ENCODE results near the gene RGS19. TPM values are rescaled to one million over a fixed set of nuclear protein-coding genes. Genes with fewer than 3 reads are reported as not detected.

Gene RGS19
- total RNA-seq, 3 donors from 2014 or later = 4.7 to 6.9 (median 6.5) TPM

DNA sequence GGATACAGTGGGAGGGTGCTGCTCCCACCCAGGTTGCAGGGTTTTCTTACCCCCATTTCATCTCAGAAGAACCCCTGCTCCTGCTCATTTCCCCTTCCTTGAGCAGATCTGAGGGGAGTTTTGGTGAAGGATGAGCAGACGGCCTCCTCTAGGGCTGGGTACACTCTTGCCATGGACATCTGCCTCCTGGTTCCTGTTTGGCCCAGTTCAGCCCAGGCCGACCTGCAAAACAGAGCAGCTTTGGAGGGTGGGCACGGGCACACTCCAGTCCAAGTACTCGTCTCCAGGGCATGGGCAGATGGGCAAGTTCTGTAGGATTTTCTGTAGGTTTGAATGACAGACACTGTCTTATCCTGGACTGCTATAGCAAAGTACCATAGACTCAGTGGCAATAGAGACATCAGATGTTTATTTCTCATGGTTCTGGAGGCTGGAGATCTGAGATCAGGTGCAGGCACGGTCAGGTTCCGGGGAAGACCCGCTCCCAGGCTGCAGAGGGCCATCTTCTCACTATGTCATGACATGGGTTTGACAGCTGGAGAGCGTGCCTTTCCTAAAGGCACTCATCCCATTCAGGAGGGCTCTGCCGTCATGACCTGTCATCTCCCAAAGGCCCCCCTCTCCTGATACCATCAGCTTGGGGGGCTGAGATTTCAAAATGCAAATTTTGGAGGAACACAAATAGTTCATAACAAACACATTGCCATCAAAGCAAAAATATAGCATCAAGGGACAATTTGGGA is 21.8 kb upstream of the RGS19 start:
- no peak for ATAC-seq
- Histone ChIP-seq H3K4me1 (ENCODE audit: low read depth) (peaks cover 7% of the 10 kb centered on the region), H3K36me3 (ENCODE audit: low read depth) (no peaks in the 10 kb centered on the region), H3K9me3 (no peaks in the 10 kb centered on the region), H3K4me3 (no peak overlapping the region)
- TF ChIP-seq, protein P1, sequence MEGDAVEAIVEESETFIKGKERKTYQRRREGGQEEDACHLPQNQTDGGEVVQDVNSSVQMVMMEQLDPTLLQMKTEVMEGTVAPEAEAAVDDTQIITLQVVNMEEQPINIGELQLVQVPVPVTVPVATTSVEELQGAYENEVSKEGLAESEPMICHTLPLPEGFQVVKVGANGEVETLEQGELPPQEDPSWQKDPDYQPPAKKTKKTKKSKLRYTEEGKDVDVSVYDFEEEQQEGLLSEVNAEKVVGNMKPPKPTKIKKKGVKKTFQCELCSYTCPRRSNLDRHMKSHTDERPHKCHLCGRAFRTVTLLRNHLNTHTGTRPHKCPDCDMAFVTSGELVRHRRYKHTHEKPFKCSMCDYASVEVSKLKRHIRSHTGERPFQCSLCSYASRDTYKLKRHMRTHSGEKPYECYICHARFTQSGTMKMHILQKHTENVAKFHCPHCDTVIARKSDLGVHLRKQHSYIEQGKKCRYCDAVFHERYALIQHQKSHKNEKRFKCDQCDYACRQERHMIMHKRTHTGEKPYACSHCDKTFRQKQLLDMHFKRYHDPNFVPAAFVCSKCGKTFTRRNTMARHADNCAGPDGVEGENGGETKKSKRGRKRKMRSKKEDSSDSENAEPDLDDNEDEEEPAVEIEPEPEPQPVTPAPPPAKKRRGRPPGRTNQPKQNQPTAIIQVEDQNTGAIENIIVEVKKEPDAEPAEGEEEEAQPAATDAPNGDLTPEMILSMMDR (IDR thresholded peaks at IDR 0.05) = no peak
- no peak for DNase-seq
- intact Hi-C loops (cut with DNase I, micrococcal nuclease) = no loop called here

DNA sequence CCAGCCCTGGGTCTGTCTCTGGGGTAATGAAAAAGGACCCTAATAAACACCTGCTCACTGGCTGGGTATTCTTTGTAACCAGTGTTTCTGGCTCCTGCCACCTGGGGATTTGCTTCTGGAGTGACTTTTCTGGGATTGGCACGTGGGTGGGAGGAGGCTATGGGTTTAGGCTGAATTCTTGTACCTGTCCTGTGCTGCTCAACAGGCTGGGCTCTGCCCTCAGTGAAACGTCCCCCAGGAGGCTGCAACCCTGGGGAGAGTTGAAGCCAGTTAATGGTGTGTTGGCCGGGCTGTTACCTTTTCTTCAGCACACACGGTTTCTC is 21.2 kb upstream of the RGS19 start:
- intact Hi-C loops (cut with DNase I, micrococcal nuclease) = no loop called here
- H3K36me3 ChIP-seq (ENCODE audit: low read depth) = no peaks in the 10 kb centered on the region
- peaks cover 7% of the 10 kb centered on the region for H3K4me1 ChIP-seq (ENCODE audit: low read depth)
- ATAC-seq (no peak), DNase-seq (no peak)
- TF ChIP-seq, protein P1 (IDR thresholded peaks at IDR 0.05) = no peak
- H3K4me3 ChIP-seq = no peak overlapping the region
- no peaks in the 10 kb centered on the region for H3K9me3 ChIP-seq

DNA sequence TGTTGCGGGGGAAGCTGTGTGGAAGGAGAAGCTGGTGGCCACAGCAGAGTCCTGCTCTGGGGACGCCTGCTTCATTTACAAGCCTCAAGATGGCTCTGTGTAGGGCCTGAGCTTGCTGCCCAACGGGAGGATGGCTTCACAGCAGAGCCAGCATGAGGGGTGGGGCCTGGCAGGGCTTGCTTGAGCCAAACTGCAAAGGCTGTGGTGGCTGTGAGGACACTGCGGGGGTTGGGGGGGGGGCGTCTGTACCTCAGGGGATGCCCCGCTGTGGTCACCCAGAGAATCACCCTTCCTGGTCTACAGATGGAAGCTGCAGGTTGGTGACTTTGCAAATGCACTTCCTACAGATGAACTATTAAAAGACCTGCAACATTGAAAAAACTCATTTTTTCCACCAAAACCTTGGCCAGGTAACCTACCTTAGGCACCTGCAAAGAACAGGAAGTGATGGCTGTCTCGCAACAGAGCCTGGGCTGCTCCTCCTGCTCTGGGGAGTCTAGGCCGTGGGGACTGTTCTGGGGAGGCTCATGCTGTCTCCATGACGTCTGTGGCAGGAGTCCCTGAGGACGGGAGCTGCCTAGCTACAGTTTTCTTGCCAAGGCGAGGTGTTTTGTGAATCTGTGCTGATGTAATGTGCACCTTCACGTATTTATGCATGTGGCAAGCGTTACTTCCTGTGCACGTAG is 20.7 kb upstream of the RGS19 start:
- ATAC-seq = peak; percentile 9
- TF ChIP-seq, protein P1 (IDR thresholded peaks at IDR 0.05) = no peak
- DNase-seq = no peak

DNA sequence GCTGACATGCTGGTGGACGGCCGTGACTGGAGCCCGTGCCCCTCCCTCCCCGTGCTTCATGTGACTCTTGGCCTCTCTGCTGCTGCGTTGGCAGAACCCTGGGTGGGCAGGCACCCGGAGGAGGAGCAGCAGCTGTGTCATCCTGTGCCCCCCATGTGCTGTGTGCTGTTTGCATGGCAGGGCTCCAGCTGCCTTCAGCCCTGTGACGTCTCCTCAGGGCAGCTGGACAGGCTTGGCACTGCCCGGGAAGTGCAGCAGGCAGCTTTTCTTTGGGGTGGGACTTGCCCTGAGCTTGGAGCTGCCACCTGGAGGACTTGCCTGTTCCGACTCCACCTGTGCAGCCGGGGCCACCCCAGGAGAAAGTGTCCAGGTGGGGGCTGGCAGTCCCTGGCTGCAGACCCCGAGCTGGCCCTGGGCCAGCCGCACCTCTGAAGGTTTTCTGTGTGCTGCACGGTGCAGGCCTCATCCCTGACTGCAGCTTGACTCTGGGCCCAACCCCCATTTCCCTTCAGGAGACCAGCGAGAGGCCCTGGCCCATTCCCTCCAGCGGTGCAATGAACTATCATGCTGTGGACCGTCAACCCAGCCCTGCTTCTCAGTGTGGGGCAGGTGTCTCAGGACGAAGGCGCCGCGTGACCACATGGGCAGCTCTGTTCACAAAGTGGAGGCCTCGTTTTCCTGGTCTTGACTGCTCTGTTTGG is 19.9 kb upstream of the RGS19 start:
- no peaks in the 10 kb centered on the region for H3K9me3 ChIP-seq
- TF ChIP-seq, protein P1 (IDR thresholded peaks at IDR 0.05) = no peak
- intact Hi-C loops (cut with DNase I, micrococcal nuclease) = no loop called here
- H3K4me1 ChIP-seq (ENCODE audit: low read depth) = peaks cover 7% of the 10 kb centered on the region
- H3K4me3 ChIP-seq = no peak overlapping the region
- ATAC-seq (no peak), DNase-seq (no peak)
- no peaks in the 10 kb centered on the region for H3K36me3 ChIP-seq (ENCODE audit: low read depth)

More for the DNA sequence above, 20.7 kb upstream of the RGS19 start:
- Histone ChIP-seq H3K4me3 (no peak overlapping the region), H3K36me3 (ENCODE audit: low read depth) (no peaks in the 10 kb centered on the region), H3K4me1 (ENCODE audit: low read depth) (peaks cover 7% of the 10 kb centered on the region), H3K9me3 (no peaks in the 10 kb centered on the region)
- intact Hi-C loops (cut with DNase I, micrococcal nuclease) = no loop called here

DNA sequence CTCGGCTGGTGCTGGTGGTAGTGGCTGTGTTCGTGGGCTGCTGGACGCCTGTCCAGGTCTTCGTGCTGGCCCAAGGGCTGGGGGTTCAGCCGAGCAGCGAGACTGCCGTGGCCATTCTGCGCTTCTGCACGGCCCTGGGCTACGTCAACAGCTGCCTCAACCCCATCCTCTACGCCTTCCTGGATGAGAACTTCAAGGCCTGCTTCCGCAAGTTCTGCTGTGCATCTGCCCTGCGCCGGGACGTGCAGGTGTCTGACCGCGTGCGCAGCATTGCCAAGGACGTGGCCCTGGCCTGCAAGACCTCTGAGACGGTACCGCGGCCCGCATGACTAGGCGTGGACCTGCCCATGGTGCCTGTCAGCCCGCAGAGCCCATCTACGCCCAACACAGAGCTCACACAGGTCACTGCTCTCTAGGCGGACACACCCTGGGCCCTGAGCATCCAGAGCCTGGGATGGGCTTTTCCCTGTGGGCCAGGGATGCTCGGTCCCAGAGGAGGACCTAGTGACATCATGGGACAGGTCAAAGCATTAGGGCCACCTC is 19.2 kb upstream of the RGS19 start:
- no peak for ATAC-seq
- Histone ChIP-seq H3K4me3 (no peak overlapping the region), H3K4me1 (ENCODE audit: low read depth) (peaks cover 7% of the 10 kb centered on the region), H3K9me3 (no peaks in the 10 kb centered on the region), H3K36me3 (ENCODE audit: low read depth) (no peaks in the 10 kb centered on the region)
- intact Hi-C loops (cut with DNase I, micrococcal nuclease) = no loop called here
- TF ChIP-seq, protein P1 (IDR thresholded peaks at IDR 0.05) = no peak
- DNase-seq = no peak
